KG1 (cell line): Measurements from ENCODE around the gene VIPR1.

ENCODE experiments used
- DNase-seq: peaks from one replicate; lab custom pipeline; 2025; lab: John Stamatoyannopoulos, UW

The VIPR1 gene, protein sequence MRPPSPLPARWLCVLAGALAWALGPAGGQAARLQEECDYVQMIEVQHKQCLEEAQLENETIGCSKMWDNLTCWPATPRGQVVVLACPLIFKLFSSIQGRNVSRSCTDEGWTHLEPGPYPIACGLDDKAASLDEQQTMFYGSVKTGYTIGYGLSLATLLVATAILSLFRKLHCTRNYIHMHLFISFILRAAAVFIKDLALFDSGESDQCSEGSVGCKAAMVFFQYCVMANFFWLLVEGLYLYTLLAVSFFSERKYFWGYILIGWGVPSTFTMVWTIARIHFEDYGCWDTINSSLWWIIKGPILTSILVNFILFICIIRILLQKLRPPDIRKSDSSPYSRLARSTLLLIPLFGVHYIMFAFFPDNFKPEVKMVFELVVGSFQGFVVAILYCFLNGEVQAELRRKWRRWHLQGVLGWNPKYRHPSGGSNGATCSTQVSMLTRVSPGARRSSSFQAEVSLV

GRCh38 chr3:42502429-42503250, at the start of gene VIPR1:
Gene VIPR1 (plus strand): TSS chr3:42502643. CDS start chr3:42502736, 93 bp downstream.
- no peak for DNase-seq

DNA sequence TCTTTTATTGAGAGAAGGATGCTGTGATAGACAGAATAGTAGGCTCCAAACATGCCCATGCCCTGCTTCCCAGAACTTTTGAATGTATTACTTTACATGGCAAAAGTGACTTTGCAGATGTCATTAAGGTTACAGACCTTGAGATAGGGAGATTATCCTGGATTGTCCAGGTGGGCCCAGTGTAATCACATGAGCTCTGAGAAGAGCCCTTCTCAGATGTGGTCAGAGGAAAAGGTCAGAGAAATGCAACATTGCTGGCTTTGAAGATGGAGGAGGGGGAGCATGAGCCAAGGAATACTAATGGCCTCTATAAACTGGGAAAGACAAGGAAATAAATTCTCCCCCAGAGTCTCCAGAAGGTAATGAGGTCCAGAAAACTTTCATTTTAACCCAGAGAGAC, 46.2 kb upstream of the VIPR1 start:
- DNase-seq, result no peak

- DNase-seq, result no peak
These were observed 43.3 kb upstream of the VIPR1 start for GRCh38 chr3:42459151-42459550.

GRCh38 chr3:42461762-42462161, 40.7 kb upstream of the VIPR1 start:
- no peak for DNase-seq

GRCh38 chr3:42463093-42463492, 39.4 kb upstream of the VIPR1 start:
- DNase-seq, result no peak

GRCh38 chr3:42468111-42468510, 34.3 kb upstream of the VIPR1 start:
- DNase-seq, result no peak

GRCh38 chr3:42472555-42472954, 29.9 kb upstream of the VIPR1 start:
- no peak for DNase-seq

- DNase-seq, result no peak
These were observed 29.1 kb upstream of the VIPR1 start for GRCh38 chr3:42473083-42473932.

DNA sequence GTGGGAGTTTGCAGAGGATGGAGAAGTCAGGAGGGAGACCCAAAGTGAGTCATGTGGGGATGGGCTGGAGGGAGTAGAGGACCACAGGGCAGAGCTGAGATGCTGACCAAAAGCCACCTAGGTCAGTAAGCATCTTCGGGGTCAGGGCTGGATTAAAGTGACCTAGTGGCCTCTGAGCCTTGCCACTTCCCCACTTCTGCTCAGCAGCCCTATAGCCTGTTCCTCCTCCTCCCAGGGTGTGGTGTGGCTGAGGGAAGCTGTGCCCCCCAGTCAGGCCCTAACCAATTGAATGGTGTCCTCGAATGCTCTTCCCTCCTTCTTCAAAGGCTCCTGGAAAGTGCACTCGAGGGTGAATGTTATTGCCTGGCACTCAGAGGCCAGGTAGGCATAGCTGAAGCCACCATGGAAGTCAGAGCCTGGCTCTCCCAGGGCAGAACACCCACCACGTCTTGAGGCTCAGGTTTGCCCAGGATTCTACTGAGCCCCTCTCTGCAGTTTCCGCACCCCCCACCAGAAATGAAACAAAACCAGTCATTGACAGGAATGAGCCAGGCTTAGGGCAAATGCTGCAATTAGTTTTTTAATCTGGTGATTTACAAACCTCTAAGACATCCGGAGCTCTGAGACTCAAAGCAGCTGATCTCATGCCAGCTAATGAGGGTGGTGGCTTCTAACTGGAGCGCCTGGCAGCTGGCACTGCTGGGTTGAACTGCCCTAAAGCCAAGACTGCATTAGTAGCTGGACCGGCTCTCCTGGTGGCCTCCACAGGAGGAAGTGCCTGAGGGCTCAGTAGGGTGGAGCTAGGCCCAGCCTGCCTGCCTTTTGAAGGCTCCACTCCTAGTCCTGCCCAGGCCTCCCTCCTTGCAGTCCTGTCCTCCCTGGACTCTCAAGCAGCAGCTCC, 26.0 kb upstream of the VIPR1 start:
- DNase-seq, result no peak

DNA sequence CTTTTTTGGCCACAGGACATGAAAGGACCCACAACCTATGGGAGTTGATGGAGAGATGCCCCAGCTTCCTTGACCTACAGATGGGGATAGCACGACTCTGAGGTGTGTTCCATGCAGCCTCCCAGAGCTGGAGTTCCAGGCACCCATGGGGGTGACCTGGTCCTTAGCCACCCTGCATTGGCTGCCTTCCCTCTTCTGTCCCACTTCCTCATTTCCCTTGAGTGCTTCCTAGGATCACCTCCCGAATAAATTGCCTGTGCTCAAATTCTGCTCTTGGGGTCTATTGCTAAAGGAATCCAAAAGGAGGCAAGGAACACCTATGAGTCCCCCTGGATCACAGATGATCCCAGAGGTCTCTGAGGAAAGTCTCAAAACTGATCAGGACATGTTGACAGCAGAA, 24.7 kb upstream of the VIPR1 start:
- DNase-seq, result no peak

DNA sequence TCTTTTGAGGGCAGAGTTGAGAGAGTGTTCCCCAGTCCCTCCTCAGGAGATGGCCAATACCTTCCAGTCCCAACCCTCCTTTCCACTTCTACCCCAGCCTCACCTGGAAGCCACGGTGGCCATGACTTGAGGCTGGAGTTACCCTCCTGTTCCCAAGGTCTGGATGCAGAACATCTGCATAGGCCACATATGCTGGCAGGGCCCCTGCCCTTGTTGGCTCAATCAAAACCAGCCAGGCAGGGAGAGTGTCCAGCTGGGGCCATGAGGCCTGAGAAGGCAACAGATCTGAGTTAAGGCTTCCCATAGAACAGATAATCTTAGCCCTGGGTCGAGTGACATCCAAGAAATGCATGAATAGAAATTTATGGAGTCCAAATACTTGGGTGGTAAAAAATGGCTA, 23.6 kb upstream of the VIPR1 start:
- no peak for DNase-seq

GRCh38 chr3:42486814-42487565, 15.5 kb upstream of the VIPR1 start:
- no peak for DNase-seq

DNA sequence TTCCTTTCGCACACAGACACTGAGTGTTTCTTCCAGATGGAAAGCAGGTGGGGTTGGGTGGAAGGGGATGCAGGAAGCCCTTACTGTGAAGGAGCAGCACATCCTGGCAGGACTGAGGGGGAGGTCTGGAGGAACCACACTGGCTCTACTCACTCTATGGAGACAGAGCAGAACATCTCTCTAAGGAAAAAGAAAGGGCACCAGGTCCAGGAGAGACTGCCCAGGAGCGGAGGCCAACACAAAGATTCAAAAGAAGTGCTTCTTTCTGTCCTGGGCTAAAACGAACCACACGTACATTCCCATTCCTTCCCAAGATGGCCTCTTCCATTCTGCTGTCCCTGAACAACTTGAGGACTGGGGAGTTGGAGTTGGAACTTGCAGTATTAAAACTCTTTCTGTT, 13.8 kb upstream of the VIPR1 start:
- no peak for DNase-seq

GRCh38 chr3:42489116-42489936, 13.1 kb upstream of the VIPR1 start:
- no peak for DNase-seq

DNA sequence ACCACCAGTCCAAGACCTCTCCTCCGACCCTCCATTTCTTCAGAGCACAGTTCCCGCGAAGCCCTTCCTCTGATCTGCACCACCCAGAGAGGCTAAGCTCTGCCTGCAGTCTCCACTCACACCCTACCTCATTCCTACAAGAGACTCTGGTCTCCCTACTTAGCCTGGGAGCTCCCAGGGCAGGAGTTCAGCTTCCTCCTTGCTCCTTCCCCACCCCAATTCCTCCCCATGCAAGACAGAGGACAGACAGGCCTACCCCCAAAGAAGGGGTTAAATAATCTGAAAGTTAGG, 12.6 kb upstream of the VIPR1 start:
- DNase-seq, result no peak

GRCh38 chr3:42490243-42490642, 12.2 kb upstream of the VIPR1 start:
- peak; percentile 54 for DNase-seq

- DNase-seq, result no peak
These were observed 10.4 kb upstream of the VIPR1 start for GRCh38 chr3:42491881-42492507.

DNA sequence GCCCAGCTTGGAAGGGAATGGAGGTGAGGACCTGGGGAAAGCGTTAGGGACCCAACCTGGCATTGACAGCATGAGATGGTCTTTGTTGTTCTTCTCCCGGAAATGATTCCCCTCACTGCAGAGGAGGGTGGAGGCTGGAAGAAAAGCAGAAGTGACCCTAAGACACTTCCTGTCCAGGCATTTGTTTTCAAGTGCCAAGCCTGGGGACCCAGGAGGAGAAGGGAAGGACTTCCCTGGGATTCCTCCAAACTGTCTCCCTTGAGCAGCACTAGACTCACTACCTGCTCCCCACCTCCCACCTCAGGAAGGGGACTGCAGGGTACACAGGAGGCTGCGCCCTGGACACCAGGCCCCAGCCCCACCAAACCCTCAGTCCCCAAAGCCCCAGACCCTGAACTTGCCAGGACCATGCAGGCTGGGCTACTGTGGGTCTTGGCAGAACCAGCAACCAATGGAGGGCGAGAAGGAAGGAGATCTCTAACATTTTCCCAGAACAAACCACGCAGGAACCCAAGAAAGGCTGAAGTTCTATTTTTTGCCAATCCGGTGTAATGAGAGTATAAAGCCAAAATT, 9.8 kb upstream of the VIPR1 start:
- DNase-seq, result no peak
